HepG2 (cell line): Measurements from ENCODE around the gene ACP2. TPM values are rescaled to one million over a fixed set of nuclear protein-coding genes. Genes with fewer than 3 reads are reported as not detected.
A peak's percentile ranks its signal among the peaks of the same experiment; 100 is the strongest.

Source experiments
- CREBL2 ChIP-seq: sonication (generic); formaldehyde crosslinking; IDR thresholded peaks from 2 replicates; pipeline ENCODE4 v1.8.1; 2023; ENCODE audit warnings: missing genetic modification reagents, mild to moderate bottlenecking, borderline replicate concordance
- E2F2 ChIP-seq: sonication (generic); formaldehyde crosslinking; IDR thresholded peaks from 2 replicates; pipeline ENCODE4 v1.4.0; 2020; ENCODE audit warnings: missing genetic modification reagents, borderline replicate concordance
- ELF3 ChIP-seq: IDR thresholded peaks from 2 replicates; pipeline ENCODE4 v1.6.1; 2016; ENCODE audit warnings: missing genetic modification reagents, missing compliant biosample characterization
- FLYWCH1 ChIP-seq: sonication (generic); formaldehyde crosslinking; IDR thresholded peaks from 2 replicates; pipeline ENCODE4 v1.8.1; 2023; ENCODE audit warnings: mild to moderate bottlenecking, missing genetic modification reagents
- HBP1 ChIP-seq: IDR thresholded peaks from 2 replicates; pipeline ENCODE4 v1.6.1; 2016; ENCODE audit warnings: low read depth, control low read depth
- HNRNPUL1 ChIP-seq: fragments of 200-400 bp; formaldehyde crosslinking; IDR thresholded peaks from 2 replicates; pipeline ENCODE4 v1.6.1; 2017; ENCODE audit warnings: low read depth, mild to moderate bottlenecking, low read length, moderate library complexity
- IRF1 ChIP-seq: sonication (generic); formaldehyde crosslinking; IDR thresholded peaks from 2 replicates; pipeline ENCODE4 v1.4.0; 2020; ENCODE audit warnings: low read depth, mild to moderate bottlenecking, missing genetic modification reagents
- KDM2A ChIP-seq: sonication (generic); formaldehyde crosslinking; IDR thresholded peaks from 2 replicates; pipeline ENCODE4 v1.4.0; 2020; ENCODE audit warnings: low read depth, missing genetic modification reagents, borderline replicate concordance
- MLXIP ChIP-seq: sonication (generic); formaldehyde crosslinking; IDR thresholded peaks from 2 replicates; pipeline ENCODE4 v1.9.0; 2021; ENCODE audit warnings: missing genetic modification reagents, borderline replicate concordance
- NAIF1 ChIP-seq: sonication (generic); formaldehyde crosslinking; IDR thresholded peaks from 2 replicates; pipeline ENCODE4 v1.5.0; 2020; ENCODE audit warnings: mild to moderate bottlenecking, missing genetic modification reagents, borderline replicate concordance
- REL ChIP-seq: sonication (generic); formaldehyde crosslinking; conservative IDR thresholded peaks from 2 replicates; pipeline ENCODE4 v1.8.0; 2022; ENCODE audit warnings: mild to moderate bottlenecking, missing genetic modification reagents, moderate library complexity
- RXRA ChIP-seq: sonication (generic); formaldehyde crosslinking; IDR thresholded peaks from 2 replicates; pipeline ENCODE4 v1.5.1; 2020; ENCODE audit warnings: missing genetic modification reagents
- SMAD9 ChIP-seq: sonication (generic); formaldehyde crosslinking; IDR thresholded peaks from 2 replicates; pipeline ENCODE4 v1.5.1; 2020; ENCODE audit warnings: mild to moderate bottlenecking, missing genetic modification reagents
- TEAD3 ChIP-seq: optimal IDR thresholded peaks from 2 replicates; pipeline ENCODE3; 2016; ENCODE audit warnings: borderline replicate concordance
- YEATS4 ChIP-seq: sonication (generic); formaldehyde crosslinking; IDR thresholded peaks from 2 replicates; pipeline ENCODE4 v1.4.0; 2020; ENCODE audit warnings: missing genetic modification reagents, borderline replicate concordance
- ZBTB21 ChIP-seq: sonication (generic); formaldehyde crosslinking; IDR thresholded peaks from 2 replicates; pipeline ENCODE4 v1.4.0; 2020; ENCODE audit warnings: missing genetic modification reagents
- ZFP62 ChIP-seq: sonication (generic); formaldehyde crosslinking; IDR thresholded peaks from 2 replicates; pipeline ENCODE4 v1.4.0; 2020; ENCODE audit warnings: missing genetic modification reagents
- ZNF143 ChIP-seq: sonication (generic); formaldehyde crosslinking; IDR thresholded peaks from 2 replicates; pipeline ENCODE4 v1.4.0; 2020; ENCODE audit warnings: missing genetic modification reagents
- ZNF230 ChIP-seq: sonication (generic); formaldehyde crosslinking; IDR thresholded peaks from 2 replicates; pipeline ENCODE4 v1.4.0; 2020; ENCODE audit warnings: mild to moderate bottlenecking, missing genetic modification reagents
- ZNF580 ChIP-seq: IDR thresholded peaks from 2 replicates; pipeline ENCODE4 v1.6.1; 2016; ENCODE audit warnings: low read depth, borderline replicate concordance
- ZNF780A ChIP-seq: sonication (generic); formaldehyde crosslinking; IDR thresholded peaks from 2 replicates; pipeline ENCODE4 v1.8.0; 2022; ENCODE audit warnings: mild to moderate bottlenecking, missing genetic modification reagents, moderate library complexity
- ZNF784 ChIP-seq: sonication (generic); formaldehyde crosslinking; IDR thresholded peaks from 2 replicates; pipeline ENCODE4 v1.5.1; 2020; ENCODE audit warnings: missing genetic modification reagents, mild to moderate bottlenecking, borderline replicate concordance
- ZNF790 ChIP-seq: sonication (generic); formaldehyde crosslinking; IDR thresholded peaks from 2 replicates; pipeline ENCODE4 v1.8.0; 2022; ENCODE audit warnings: missing genetic modification reagents, mild to moderate bottlenecking, borderline replicate concordance
- ZNF816 ChIP-seq: sonication (generic); formaldehyde crosslinking; IDR thresholded peaks from 2 replicates; pipeline ENCODE4 v1.8.0; 2022; ENCODE audit warnings: missing genetic modification reagents, mild to moderate bottlenecking, borderline replicate concordance
- polyA plus RNA-seq, 8 experiments: library from polyadenylated mRNA; depleted of rRNA in 3 of 8; stranded (reverse) in 7 of 8; unstranded in 1 of 8; fragments of >200 nt; fragmentation: Illumina TruSeq in 4 of 8; extraction: Trizol in 4 of 8; gene quantifications; 2 replicates each; pipeline versions ENCODE4 v1.2.1 to v1.2.3, GENCODE V29; 2011 to 2016; ENCODE audit warnings: low read depth in 4 of 8, missing spikeins in 1 of 8, mixed read lengths in 1 of 8; ENCODE audit not compliant: insufficient read depth in 1 of 8
- total RNA-seq, 5 experiments: library from RNA; depleted of rRNA; stranded (reverse); fragments of >200 nt; fragmentation: Illumina TruSeq; extraction: Trizol; gene quantifications; 2 replicates each; pipeline ENCODE4 v1.2.3, GENCODE V29; 2016; ENCODE audit warnings: low read depth in 1 of 5

Gene ACP2
- total and polyA plus RNA-seq, 2 of the 13 experiments (the other 11 are each of a cell fraction or from before 2014, with no cell fraction given): 17.7 to 20.2 TPM

GRCh38 chr11:47253660-47254059 lies 5.0 kb upstream of the ACP2 start (continued):
- TF ChIP-seq ZNF784 (CRISPR knock-in tag) (no peak), ZNF816 (CRISPR knock-in tag) (no peak), REL (no peak), ZNF790 (CRISPR knock-in tag) (no peak), SMAD9 (CRISPR knock-in tag) (no peak), RXRA (CRISPR knock-in tag) (no peak), HNRNPUL1 (no peak), KDM2A (CRISPR knock-in tag) (no peak), ZNF580 (CRISPR knock-in tag) (0 out of 2 replicates have a peak, but pooled peaks have one; percentile 35), YEATS4 (CRISPR knock-in tag) (no peak), E2F2 (CRISPR knock-in tag) (no peak), ZFP62 (CRISPR knock-in tag) (no peak), IRF1 (CRISPR knock-in tag) (no peak), MLXIP (CRISPR knock-in tag) (no peak), ELF3 (CRISPR knock-in tag) (no peak; the same call in 1 of the 2 replicates), ZNF780A (CRISPR knock-in tag) (no peak), NAIF1 (no peak), HBP1 (CRISPR knock-in tag) (0 out of 2 replicates have a peak, but pooled peaks have one; percentile 30), ZNF230 (CRISPR knock-in tag) (no peak), TEAD3 (CRISPR knock-in tag) (no peak), ZBTB21 (no peak), CREBL2 (no peak), ZNF143 (CRISPR knock-in tag) (0 out of 2 replicates have a peak, but pooled peaks have one; percentile 14), FLYWCH1 (CRISPR knock-in tag) (no peak)
